ENCODE data around the gene MAG. TPM values are rescaled to one million over a fixed set of nuclear protein-coding genes. Genes with fewer than 3 reads are reported as not detected.

Gene MAG
- total RNA-seq, 2 experiments from 2014 or later = 0.43 to 0.44 TPM

DNA sequence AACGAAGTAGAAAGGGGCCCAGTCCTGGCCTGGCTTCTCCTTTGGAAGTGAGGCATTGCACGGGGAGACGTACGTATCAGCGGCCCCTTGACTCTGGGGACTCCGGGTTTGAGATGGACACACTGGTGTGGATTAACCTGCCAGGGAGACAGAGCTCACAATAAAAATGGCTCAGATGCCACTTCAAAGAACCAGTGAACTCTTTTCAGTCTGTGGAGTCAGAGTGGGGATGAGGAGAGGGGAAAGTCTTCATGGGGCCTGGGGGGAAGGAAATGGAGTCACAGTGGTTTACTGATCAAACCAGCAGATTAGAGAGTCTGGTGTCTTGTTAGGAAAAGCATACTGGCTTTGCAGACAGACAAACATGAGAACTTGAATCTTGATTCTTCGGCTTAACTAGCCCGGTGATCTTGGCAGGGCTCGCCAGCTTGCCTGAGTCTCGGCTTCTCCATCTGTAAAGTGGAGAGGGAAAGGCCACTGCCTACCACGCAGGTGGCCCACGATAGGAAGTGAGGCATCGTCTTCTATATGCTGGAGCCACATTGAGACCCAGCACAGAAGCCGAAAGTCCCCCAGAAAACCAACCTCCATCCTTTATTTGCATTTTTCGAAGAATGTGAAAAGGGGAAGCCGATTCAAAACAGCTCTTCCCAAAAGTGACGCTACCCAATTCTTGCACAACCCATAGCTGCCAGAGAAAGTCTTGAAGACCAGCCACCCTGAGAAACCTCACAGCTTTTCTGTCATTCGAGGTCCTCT is 55.4 kb downstream of the MAG start, which contains the start of gene FFAR1:
Gene FFAR1 (plus strand): TSS at position 732 of the 759 bp plus-strand sequence. CDS start 3,650 bp downstream, outside the sequence.
- Mint-ChIP-seq H3K9me3 (no peaks in the 10 kb centered on the region), H3K4me3 (peak within 1 kb of the TSS; percentile 63), H3K27ac (peak within 1 kb of the TSS; percentile 96), H3K4me1 (ENCODE audit: low read depth) (peaks cover 41% of the 10 kb centered on the region), H3K27me3 (peaks cover 4% of the 10 kb centered on the region), H3K36me3 (no peaks in the 10 kb centered on the region)
- POLR2A ChIA-PET = interaction anchor here (0.7 to 1.5 kb wide), 7 partner anchors 11 to 148 kb away, joined by 3 to 4 read pairs (median 3); partner anchors contain the start of gene FFAR3
- peak; percentile 82 for DNase-seq
- CTCF ChIA-PET = interaction anchor here (0.6 to 5.6 kb wide), 9 partner anchors 9 to 206 kb away, joined by 3 to 48 read pairs (median 4); partner anchors contain the start of gene FFAR3
- intact Hi-C loops (cut with micrococcal nuclease) = loop anchor here (1.0 to 5.0 kb wide), 5 partner anchors 58 to 370 kb away; partner anchors contain the start of gene TMEM147

DNA sequence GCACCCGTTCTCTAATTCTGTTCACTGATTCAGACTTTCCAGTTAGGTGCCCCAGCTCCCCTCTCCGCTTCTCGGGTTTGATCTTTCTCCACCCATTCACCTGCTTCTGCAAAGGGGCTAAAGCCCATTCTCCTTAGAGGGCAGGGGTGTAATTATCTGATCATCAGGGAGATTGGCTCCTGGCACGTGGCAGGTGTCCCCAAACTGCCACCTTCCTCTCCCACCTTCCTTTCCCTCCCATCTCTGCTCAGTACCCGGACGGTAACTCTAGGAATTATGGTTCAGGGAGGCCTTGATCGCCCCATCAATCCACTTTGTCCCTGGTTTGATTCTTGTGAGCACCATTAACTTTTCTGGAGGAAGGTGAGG is 56.0 kb downstream of the MAG start:
- Mint-ChIP-seq H3K4me1 (ENCODE audit: low read depth) (peaks cover 45% of the 10 kb centered on the region), H3K9me3 (no peaks in the 10 kb centered on the region), H3K4me3 (peak overlapping the region; percentile 63), H3K36me3 (no peaks in the 10 kb centered on the region), H3K27me3 (peaks cover 6% of the 10 kb centered on the region), H3K27ac (peak overlapping the region; percentile 96)
- CTCF ChIA-PET = interaction anchor here (0.6 to 5.6 kb wide), 7 partner anchors 9 to 163 kb away, joined by 3 to 48 read pairs (median 4); partner anchors contain the start of gene FFAR3
- no peak for DNase-seq
- POLR2A ChIA-PET = interaction anchor here (0.8 to 1.5 kb wide), 4 partner anchors 15 to 114 kb away, joined by 3 to 4 read pairs (median 3); no protein-coding TSS in a partner anchor
- intact Hi-C loops (cut with micrococcal nuclease) = loop anchor here (1.0 to 5.0 kb wide), 5 partner anchors 57 to 369 kb away; partner anchors contain the start of gene TMEM147

DNA sequence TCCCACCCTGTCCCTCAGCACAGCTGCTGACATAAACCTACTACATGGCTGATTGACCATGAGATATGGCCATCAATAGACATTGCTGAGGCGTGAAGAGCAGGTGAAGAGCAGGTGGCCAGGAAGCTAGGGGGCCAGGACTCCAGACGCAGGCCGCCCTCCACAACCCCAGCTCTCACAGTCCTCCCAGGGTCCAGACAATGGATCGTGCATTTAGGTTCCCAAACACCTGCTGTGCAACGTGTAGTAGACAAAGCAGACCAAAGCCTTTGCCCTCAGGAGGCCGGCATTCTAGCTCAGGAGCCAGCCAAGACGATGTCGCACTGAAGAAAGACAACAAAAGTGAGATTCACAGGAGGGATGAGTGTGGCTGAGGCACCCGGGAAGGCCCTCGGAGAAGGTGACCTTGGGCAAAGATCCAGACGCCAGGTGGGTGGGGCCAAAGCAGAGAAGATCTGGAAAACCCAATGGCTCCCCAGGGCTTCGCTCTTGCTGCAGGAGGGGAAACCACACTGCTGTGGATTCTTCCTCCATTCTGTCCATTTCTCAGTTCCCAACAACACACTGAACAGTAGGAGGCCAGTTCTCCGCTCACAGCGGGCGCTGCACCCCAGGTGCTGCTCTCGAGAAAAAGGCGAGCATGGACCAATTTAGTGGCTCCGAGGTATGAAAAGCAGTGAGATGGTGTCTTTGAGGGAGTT is 57.1 kb downstream of the MAG start:
- intact Hi-C loops (cut with micrococcal nuclease) = loop anchor here (5.0 kb wide), 1 partner anchor 198 kb away; the partner anchor contains the start of gene TMEM147
- no peaks in the 10 kb centered on the region for H3K9me3 Mint-ChIP-seq
- peaks cover 7% of the 10 kb centered on the region for H3K27me3 Mint-ChIP-seq
- no peak overlapping the region for H3K4me3 Mint-ChIP-seq
- peak; percentile 7 for DNase-seq
- H3K4me1 Mint-ChIP-seq (ENCODE audit: low read depth) = peaks cover 48% of the 10 kb centered on the region
- POLR2A ChIA-PET = no interaction called here
- CTCF ChIA-PET = interaction anchor here (1.7 to 5.6 kb wide), 3 partner anchors 114 to 162 kb away, joined by 5 to 48 read pairs (median 6); no protein-coding TSS in a partner anchor
- H3K27ac Mint-ChIP-seq = peak overlapping the region; percentile 28
- no peaks in the 10 kb centered on the region for H3K36me3 Mint-ChIP-seq

DNA sequence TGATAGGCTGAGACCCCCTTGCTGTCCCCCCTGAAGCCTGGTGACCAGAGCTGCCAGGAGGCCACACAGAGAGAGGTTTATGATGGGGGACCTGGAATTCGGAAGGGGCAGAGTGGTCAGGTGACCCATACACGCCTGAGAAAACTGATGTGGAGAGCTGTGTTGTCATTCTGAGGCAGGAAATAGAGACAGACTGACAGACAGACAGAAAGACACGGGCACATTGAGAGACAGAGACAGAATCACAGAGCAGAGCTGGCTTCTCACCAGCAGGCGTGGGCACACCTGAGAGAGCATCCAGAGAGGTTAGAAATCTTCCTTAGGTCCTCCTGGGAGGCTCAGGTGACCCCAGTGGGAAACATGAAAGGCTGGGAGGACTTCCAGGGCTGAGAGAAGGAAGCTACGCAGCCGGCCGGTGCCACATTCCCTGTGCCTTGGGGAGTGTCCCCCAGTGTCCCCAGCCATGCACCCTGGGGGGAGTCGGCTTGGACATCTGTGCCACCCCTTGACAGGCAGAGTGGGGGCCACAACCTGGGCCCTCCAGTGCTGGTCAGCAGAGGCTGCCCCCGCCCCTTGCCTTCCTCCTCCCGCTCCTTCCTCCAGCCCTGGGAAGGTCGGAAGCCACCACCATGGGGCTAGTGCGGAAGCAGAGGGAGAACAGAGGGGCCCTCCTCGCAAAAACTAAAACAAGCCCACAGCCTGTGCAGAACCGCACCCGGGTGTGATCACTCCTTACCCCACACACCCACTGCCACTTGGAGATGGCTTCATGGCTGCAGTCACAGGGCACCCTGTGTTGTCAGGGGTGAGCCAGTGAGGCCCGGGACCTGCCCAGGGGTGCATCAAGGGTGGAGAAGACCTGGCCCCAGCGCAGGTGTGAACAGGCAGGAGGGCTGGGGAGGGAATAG is 57.9 kb downstream of the MAG start:
- ChIA-PET CTCF (interaction anchor here (5.6 kb wide), 1 partner anchor 146 kb away, joined by 48 read pairs; no protein-coding TSS in a partner anchor), POLR2A (interaction anchor here (0.7 kb wide), 1 partner anchor 69 kb away, joined by 3 read pairs; no protein-coding TSS in a partner anchor)
- Mint-ChIP-seq H3K4me1 (ENCODE audit: low read depth) (peaks cover 48% of the 10 kb centered on the region), H3K4me3 (no peak overlapping the region), H3K27me3 (peaks cover 7% of the 10 kb centered on the region), H3K36me3 (no peaks in the 10 kb centered on the region), H3K9me3 (no peaks in the 10 kb centered on the region), H3K27ac (no peak overlapping the region)
- DNase-seq = peak; percentile 6
- intact Hi-C loops (cut with micrococcal nuclease) = loop anchor here (5.0 kb wide), 1 partner anchor 197 kb away; the partner anchor contains the start of gene TMEM147

DNA sequence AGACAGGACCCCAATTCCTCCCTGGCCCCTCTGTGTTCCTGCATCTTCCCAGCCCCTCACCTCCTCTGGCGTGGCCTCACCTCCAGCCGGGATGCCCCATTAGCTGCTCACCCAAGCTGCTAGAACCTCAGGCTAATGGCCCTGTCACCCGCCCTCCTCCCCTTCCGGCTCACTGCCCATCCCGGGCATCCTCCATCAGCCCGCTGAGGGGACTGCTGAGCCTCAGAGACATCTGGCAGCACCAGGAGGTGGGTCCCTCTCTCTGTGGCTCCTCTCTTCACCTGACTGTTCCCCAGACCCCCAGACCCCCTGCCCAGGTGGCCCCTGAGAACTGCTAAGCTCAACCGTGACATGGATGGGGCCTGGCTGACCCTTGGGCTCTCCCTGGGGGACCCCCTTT is 58.6 kb downstream of the MAG start:
- peak; percentile 8 for DNase-seq
- intact Hi-C loops (cut with micrococcal nuclease) = no loop called here
- POLR2A ChIA-PET = interaction anchor here (0.6 kb wide), 1 partner anchor 110 kb away, joined by 3 read pairs; no protein-coding TSS in a partner anchor

DNA sequence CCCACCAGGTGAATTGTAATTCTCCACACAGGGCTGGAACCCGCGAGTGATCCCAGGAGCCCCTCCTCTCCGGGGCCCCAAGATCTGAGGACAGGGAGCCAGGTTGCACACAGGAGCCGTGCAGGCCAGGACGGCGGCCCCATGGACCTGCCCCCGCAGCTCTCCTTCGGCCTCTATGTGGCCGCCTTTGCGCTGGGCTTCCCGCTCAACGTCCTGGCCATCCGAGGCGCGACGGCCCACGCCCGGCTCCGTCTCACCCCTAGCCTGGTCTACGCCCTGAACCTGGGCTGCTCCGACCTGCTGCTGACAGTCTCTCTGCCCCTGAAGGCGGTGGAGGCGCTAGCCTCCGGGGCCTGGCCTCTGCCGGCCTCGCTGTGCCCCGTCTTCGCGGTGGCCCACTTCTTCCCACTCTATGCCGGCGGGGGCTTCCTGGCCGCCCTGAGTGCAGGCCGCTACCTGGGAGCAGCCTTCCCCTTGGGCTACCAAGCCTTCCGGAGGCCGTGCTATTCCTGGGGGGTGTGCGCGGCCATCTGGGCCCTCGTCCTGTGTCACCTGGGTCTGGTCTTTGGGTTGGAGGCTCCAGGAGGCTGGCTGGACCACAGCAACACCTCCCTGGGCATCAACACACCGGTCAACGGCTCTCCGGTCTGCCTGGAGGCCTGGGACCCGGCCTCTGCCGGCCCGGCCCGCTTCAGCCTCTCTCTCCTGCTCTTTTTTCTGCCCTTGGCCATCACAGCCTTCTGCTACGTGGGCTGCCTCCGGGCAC is 59.6 kb downstream of the MAG start:
- CTCF ChIA-PET = interaction anchor here (0.8 to 5.6 kb wide), 5 partner anchors 117 to 178 kb away, joined by 3 to 101 read pairs (median 48); no protein-coding TSS in a partner anchor
- peaks cover 7% of the 10 kb centered on the region for H3K27me3 Mint-ChIP-seq
- intact Hi-C loops (cut with micrococcal nuclease) = loop anchor here (1.0 kb wide), 1 partner anchor 117 kb away; no protein-coding TSS in a partner anchor
- H3K9me3 Mint-ChIP-seq = no peaks in the 10 kb centered on the region
- H3K4me1 Mint-ChIP-seq (ENCODE audit: low read depth) = peaks cover 37% of the 10 kb centered on the region
- POLR2A ChIA-PET = no interaction called here
- no peak overlapping the region for H3K4me3 Mint-ChIP-seq
- peak; percentile 5 for DNase-seq
- no peaks in the 10 kb centered on the region for H3K36me3 Mint-ChIP-seq
- H3K27ac Mint-ChIP-seq = no peak overlapping the region

More for the DNA sequence above, 58.6 kb downstream of the MAG start:
- Mint-ChIP-seq H3K4me1 (ENCODE audit: low read depth) (peaks cover 47% of the 10 kb centered on the region), H3K27me3 (peaks cover 7% of the 10 kb centered on the region), H3K4me3 (no peak overlapping the region), H3K27ac (no peak overlapping the region), H3K36me3 (no peaks in the 10 kb centered on the region), H3K9me3 (no peaks in the 10 kb centered on the region)
- CTCF ChIA-PET = interaction anchor here (0.8 to 5.6 kb wide), 2 partner anchors 119 to 145 kb away, joined by 3 to 48 read pairs; no protein-coding TSS in a partner anchor

DNA sequence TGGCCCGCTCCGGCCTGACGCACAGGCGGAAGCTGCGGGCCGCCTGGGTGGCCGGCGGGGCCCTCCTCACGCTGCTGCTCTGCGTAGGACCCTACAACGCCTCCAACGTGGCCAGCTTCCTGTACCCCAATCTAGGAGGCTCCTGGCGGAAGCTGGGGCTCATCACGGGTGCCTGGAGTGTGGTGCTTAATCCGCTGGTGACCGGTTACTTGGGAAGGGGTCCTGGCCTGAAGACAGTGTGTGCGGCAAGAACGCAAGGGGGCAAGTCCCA is 60.2 kb downstream of the MAG start:
- DNase-seq = peak; percentile 8
- Mint-ChIP-seq H3K36me3 (no peaks in the 10 kb centered on the region), H3K4me1 (ENCODE audit: low read depth) (peaks cover 32% of the 10 kb centered on the region), H3K27ac (no peak overlapping the region), H3K4me3 (no peak overlapping the region), H3K27me3 (peaks cover 7% of the 10 kb centered on the region), H3K9me3 (no peaks in the 10 kb centered on the region)
- CTCF ChIA-PET = interaction anchor here (1.0 to 4.5 kb wide), 14 partner anchors 19 to 210 kb away, joined by 3 to 101 read pairs (median 7); partner anchors contain the start of gene FFAR2
- POLR2A ChIA-PET = interaction anchor here (1.1 kb wide), 1 partner anchor 143 kb away, joined by 4 read pairs; no protein-coding TSS in a partner anchor
- intact Hi-C loops (cut with micrococcal nuclease) = loop anchor here (1.0 kb wide), 1 partner anchor 116 kb away; no protein-coding TSS in a partner anchor

DNA sequence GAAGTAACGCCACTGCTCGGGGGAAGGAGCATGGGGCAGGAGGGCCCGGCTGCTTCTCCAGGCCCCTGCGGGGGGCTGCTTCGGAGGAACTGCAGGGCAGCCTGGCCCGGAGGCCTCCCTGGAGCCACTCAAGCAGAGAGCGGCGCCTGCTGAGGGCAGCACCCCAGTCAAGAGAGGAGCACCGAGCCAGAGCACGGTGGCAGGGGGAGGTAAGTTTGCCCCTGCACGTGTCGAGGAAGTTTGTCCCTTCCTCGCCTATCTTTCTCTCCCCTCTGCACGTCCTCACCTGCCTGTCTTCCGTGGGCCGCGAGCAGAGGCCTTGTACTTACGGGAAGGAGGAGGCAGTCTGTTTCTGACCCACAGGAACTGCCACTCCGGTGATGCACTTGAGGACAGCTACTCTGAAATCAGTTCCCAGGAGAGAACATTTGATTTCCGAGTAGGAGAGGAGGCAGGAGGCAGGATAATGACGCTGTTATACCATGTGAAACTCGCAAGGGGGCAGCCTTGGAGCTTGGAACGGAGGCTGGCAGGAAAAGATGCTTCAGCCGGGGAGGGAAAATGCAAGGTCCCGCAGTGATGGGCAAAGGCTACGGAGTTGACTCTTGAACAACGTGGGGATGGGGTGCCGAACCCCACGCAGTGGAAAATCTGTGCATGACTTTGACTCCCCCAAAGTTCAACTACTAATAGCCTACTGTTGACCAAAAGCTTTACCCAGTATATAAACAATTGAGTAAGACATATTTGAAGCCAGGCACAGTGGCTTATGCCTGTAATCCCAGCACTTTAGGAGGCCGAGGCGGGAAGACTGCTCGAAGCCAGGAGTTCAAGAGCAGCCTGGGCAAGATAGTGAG is 60.7 kb downstream of the MAG start:
- H3K9me3 Mint-ChIP-seq = no peaks in the 10 kb centered on the region
- H3K36me3 Mint-ChIP-seq = no peaks in the 10 kb centered on the region
- peaks cover 30% of the 10 kb centered on the region for H3K4me1 Mint-ChIP-seq (ENCODE audit: low read depth)
- ChIA-PET POLR2A (interaction anchor here (0.9 to 1.2 kb wide), 3 partner anchors 115 to 143 kb away, joined by 3 to 4 read pairs (median 4); no protein-coding TSS in a partner anchor), CTCF (interaction anchor here (0.6 to 4.5 kb wide), 31 partner anchors 9 to 1002 kb away, joined by 3 to 101 read pairs (median 4); partner anchors contain the start of gene FFAR2)
- H3K27me3 Mint-ChIP-seq = peaks cover 9% of the 10 kb centered on the region
- H3K4me3 Mint-ChIP-seq = no peak overlapping the region
- H3K27ac Mint-ChIP-seq = peak overlapping the region; percentile 42
- peak; percentile 84 for DNase-seq
- intact Hi-C loops (cut with micrococcal nuclease) = loop anchor here (1.0 kb wide), 2 partner anchors 116 to 143 kb away; no protein-coding TSS in a partner anchor

DNA sequence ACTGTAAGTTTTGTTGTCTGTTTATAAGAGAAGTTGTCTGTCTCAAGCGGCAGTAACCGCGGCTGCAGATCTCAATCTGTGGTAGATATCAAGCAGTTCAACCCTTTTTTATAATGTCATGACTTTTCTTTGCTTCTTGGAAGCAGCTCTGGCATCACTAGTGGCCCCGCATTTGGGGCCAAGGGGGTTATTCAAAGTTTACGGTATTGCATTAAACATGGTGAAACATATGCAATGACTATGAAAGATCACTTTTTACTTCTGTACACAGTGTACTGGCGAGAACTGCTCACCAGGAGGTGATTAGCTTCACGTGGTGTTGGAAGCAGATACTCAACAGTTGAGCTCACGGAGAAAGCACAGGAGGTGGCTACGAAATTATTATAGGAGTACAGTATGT is 61.7 kb downstream of the MAG start:
- peaks cover 28% of the 10 kb centered on the region for H3K4me1 Mint-ChIP-seq (ENCODE audit: low read depth)
- intact Hi-C loops (cut with micrococcal nuclease) = loop anchor here (1.0 kb wide), 1 partner anchor 142 kb away; no protein-coding TSS in a partner anchor

More for the DNA sequence above, 61.7 kb downstream of the MAG start:
- Mint-ChIP-seq H3K36me3 (no peaks in the 10 kb centered on the region), H3K4me3 (no peak overlapping the region), H3K27ac (no peak overlapping the region), H3K9me3 (no peaks in the 10 kb centered on the region), H3K27me3 (peaks cover 9% of the 10 kb centered on the region)
- ChIA-PET POLR2A (interaction anchor here (0.9 to 1.2 kb wide), 2 partner anchors 114 to 116 kb away, joined by 3 to 4 read pairs; no protein-coding TSS in a partner anchor), CTCF (interaction anchor here (0.6 to 4.5 kb wide), 28 partner anchors 8 to 1003 kb away, joined by 3 to 101 read pairs (median 5); partner anchors contain the start of gene FFAR2)
- DNase-seq = peak; percentile 9

Data from activated CD4-positive, alpha-beta memory T cell treated with anti-CD3 and anti-CD28 coated beads for 36 hours (primary cell).